ENCODE measurements around the gene SBNO1.
"Not testable (repeated sequence)": the region's sequence is repeated elsewhere in the genome, so short reads cannot be mapped to it uniquely, and the experiment has no call there.

Gene SBNO1

GRCh38 chr12:123248996-123249741 lies 115.5 kb downstream of the SBNO1 start:
- DNase-seq (ENCODE audit: low read depth, low spot score) = not testable (repeated sequence)

GRCh38 chr12:123248129-123248528 lies 116.5 kb downstream of the SBNO1 start:
- not testable (repeated sequence) for DNase-seq (ENCODE audit: low read depth, low spot score)

- DNase-seq (ENCODE audit: low read depth, low spot score) = no peak
These were observed 119.0 kb downstream of the SBNO1 start for GRCh38 chr12:123245678-123246077.

GRCh38 chr12:123243671-123244262 lies 120.9 kb downstream of the SBNO1 start:
- DNase-seq (ENCODE audit: low read depth, low spot score) = no peak

GRCh38 chr12:123242116-123242904 lies 122.3 kb downstream of the SBNO1 start:
- DNase-seq (ENCODE audit: low read depth, low spot score) = no peak

Measured in brain pericyte (primary cell).